Fibroblast of lung (primary cell): Measurements from ENCODE around the gene SLC38A1. TPM values are rescaled to one million over a fixed set of nuclear protein-coding genes. Genes with fewer than 3 reads are reported as not detected.

Experiments
- DNase-seq, 2 donors: peaks; one replicate each; pipeline versions ENCODE4 v3.0.0 to v3.0.0-alpha.2; 2010; ENCODE audit warnings: low read depth in 2 of 2
- H2AFZ ChIP-seq: 2 replicates; pipeline ENCODE4 v1.5.1; 2012; ENCODE audit warnings: low read length, control low read depth, inconsistent platforms
- H3K27ac ChIP-seq: 2 replicates; pipeline ENCODE4 v1.5.1; 2011; ENCODE audit warnings: low read length, control low read depth; ENCODE audit not compliant: insufficient read depth
- H3K27me3 ChIP-seq: 2 replicates; pipeline ENCODE4 v1.5.1; 2011; ENCODE audit warnings: mild to moderate bottlenecking, low read length; ENCODE audit not compliant: control insufficient read depth, insufficient read depth
- H3K36me3 ChIP-seq: 2 replicates; pipeline ENCODE4 v1.5.1; 2011; ENCODE audit warnings: low read length; ENCODE audit not compliant: control insufficient read depth, insufficient read depth
- H3K4me1 ChIP-seq: 2 replicates; pipeline ENCODE4 v1.5.1; 2011; ENCODE audit warnings: low read length; ENCODE audit not compliant: control insufficient read depth, insufficient read depth; ENCODE audit errors: extremely low read depth
- H3K4me2 ChIP-seq: 2 replicates; pipeline ENCODE4 v1.5.1; 2011; ENCODE audit warnings: low read length, control low read depth; ENCODE audit not compliant: insufficient read depth; ENCODE audit errors: extremely low read depth
- H3K4me3 ChIP-seq, 4 experiments: fragments of 200-600 bp in 1 of 4; sonication (generic) in 1 of 4; replicated peaks in 1 of 4; 2 replicates each; pipeline ENCODE4 v1.5.1; 2011 to 2016; ENCODE audit warnings: low read length in 4 of 4, low read depth in 3 of 4, mild to moderate bottlenecking in 3 of 4, control low read depth in 2 of 4, inconsistent platforms in 1 of 4, mixed read lengths in 1 of 4; ENCODE audit not compliant: insufficient read depth in 1 of 4; ENCODE audit errors: control extremely low read depth in 1 of 4
- H3K79me2 ChIP-seq: 2 replicates; pipeline ENCODE4 v1.5.1; 2012; ENCODE audit warnings: mild to moderate bottlenecking, low read length, inconsistent platforms; ENCODE audit not compliant: control insufficient read depth, insufficient read depth
- H3K9ac ChIP-seq: 2 replicates; pipeline ENCODE4 v1.5.1; 2011; ENCODE audit warnings: mild to moderate bottlenecking, low read length, control low read depth; ENCODE audit not compliant: insufficient read depth
- H3K9me3 ChIP-seq: 2 replicates; pipeline ENCODE4 v1.5.1; 2012; ENCODE audit warnings: low read depth, low read length; ENCODE audit not compliant: control insufficient read depth, insufficient read depth
- H4K20me1 ChIP-seq: 2 replicates; pipeline ENCODE4 v1.5.1; 2011; ENCODE audit warnings: low read length; ENCODE audit not compliant: control insufficient read depth, insufficient read depth; ENCODE audit errors: extremely low read depth
- CTCF ChIP-seq, 2 donors: IDR thresholded peaks in 1 of 2; conservative IDR thresholded peaks in 1 of 2; 1 replicate in 1 of 2; 2 replicates in 1 of 2; pipeline ENCODE4 v1.5.1; 2011 to 2012; ENCODE audit warnings: low read length in 2 of 2, control low read depth in 1 of 2, inconsistent platforms in 1 of 2, low read depth in 1 of 2, mild to moderate bottlenecking in 1 of 2
- EZH2 ChIP-seq: IDR thresholded peaks from 2 replicates; pipeline ENCODE4 v1.5.1; 2012; ENCODE audit warnings: low read length, control low read depth, mild to moderate bottlenecking; ENCODE audit errors: missing control alignments
- polyA plus RNA-seq, 2 donors: library from polyadenylated mRNA; depleted of rRNA in 1 of 2; stranded (reverse) in 1 of 2; unstranded in 1 of 2; fragments of >200 nt; gene quantifications; 2 replicates each; pipeline ENCODE4 v1.2.1, GENCODE V29; 2011 to 2012; ENCODE audit warnings: missing spikeins in 1 of 2
- total RNA-seq: library from RNA; depleted of rRNA; stranded (reverse); fragments of >200 nt; gene quantifications from 2 replicates; pipeline ENCODE4 v1.2.1, GENCODE V29; 2014

The SLC38A1 gene
- total and polyA plus RNA-seq, 2 donors (not counting 1 experiment from before 2014, with no cell fraction given), result 24.3 to 88.8 TPM

GRCh38 chr12:46152456-46152855 is 116.4 kb downstream of the SLC38A1 start:
- H3K36me3 ChIP-seq, result no peaks in the 10 kb centered on the region
- no peak overlapping the region for H3K9ac ChIP-seq
- no peaks in the 10 kb centered on the region for H3K79me2 ChIP-seq
- TF ChIP-seq CTCF (conservative IDR thresholded peaks at IDR 0.05 in 1 of 2, IDR thresholded peaks at IDR 0.05 in 1 of 2; ENCODE audit: low read depth in 1 of 2, low read length in 2 of 2) (no peak), EZH2 (no peak)
- no peak overlapping the region for H3K27ac ChIP-seq
- peaks cover 6% of the 10 kb centered on the region for H3K4me1 ChIP-seq
- no peak for DNase-seq
- H3K4me3 ChIP-seq, result no peak overlapping the region
- no peak overlapping the region for H2AFZ ChIP-seq
- no peak overlapping the region for H3K4me2 ChIP-seq
- H3K27me3 ChIP-seq, result no peaks in the 10 kb centered on the region
- no peaks in the 10 kb centered on the region for H4K20me1 ChIP-seq
- H3K9me3 ChIP-seq, result no peaks in the 10 kb centered on the region

- DNase-seq, result no peak
- Histone ChIP-seq H3K9me3 (no peaks in the 10 kb centered on the region), H3K4me1 (peaks cover 6% of the 10 kb centered on the region), H3K4me2 (no peak overlapping the region), H3K27ac (no peak overlapping the region), H2AFZ (no peak overlapping the region), H3K27me3 (peaks cover 2% of the 10 kb centered on the region), H3K4me3 (no peak overlapping the region), H3K36me3 (no peaks in the 10 kb centered on the region), H3K79me2 (no peaks in the 10 kb centered on the region), H3K9ac (no peak overlapping the region), H4K20me1 (no peaks in the 10 kb centered on the region)
- TF ChIP-seq EZH2, result no peak
- no peak for TF ChIP-seq CTCF (conservative IDR thresholded peaks at IDR 0.05 in 1 of 2, IDR thresholded peaks at IDR 0.05 in 1 of 2; ENCODE audit: low read depth in 1 of 2, low read length in 2 of 2)
Measured at GRCh38 chr12:46150735-46151134, 118.1 kb downstream of the SLC38A1 start.

GRCh38 chr12:46149905-46150304 is 118.9 kb downstream of the SLC38A1 start:
- Histone ChIP-seq H3K79me2 (no peaks in the 10 kb centered on the region), H3K9ac (no peak overlapping the region), H3K4me3 (no peak overlapping the region), H3K27me3 (peaks cover 2% of the 10 kb centered on the region), H3K4me1 (peaks cover 6% of the 10 kb centered on the region), H3K4me2 (no peak overlapping the region), H4K20me1 (no peaks in the 10 kb centered on the region), H2AFZ (no peak overlapping the region), H3K36me3 (no peaks in the 10 kb centered on the region), H3K9me3 (no peaks in the 10 kb centered on the region), H3K27ac (no peak overlapping the region)
- TF ChIP-seq EZH2 (no peak), CTCF (conservative IDR thresholded peaks at IDR 0.05 in 1 of 2, IDR thresholded peaks at IDR 0.05 in 1 of 2; ENCODE audit: low read depth in 1 of 2, low read length in 2 of 2) (no peak)
- DNase-seq, result no peak
